Measurements from ENCODE around the gene C12orf50.

- TF ChIP-seq EZH2phosphoT487 (IDR thresholded peaks at IDR 0.05; ENCODE audit: insufficient read depth, low read depth) (no peak), EZH2 (IDR thresholded peaks at IDR 0.05; ENCODE audit: insufficient read depth, poor library complexity, severe bottlenecking) (no peak)
Observed at GRCh38 chr12:87930627-87931026, 98.6 kb downstream of the C12orf50 start.
